Endothelial cell of umbilical vein (primary cell): ENCODE results near the gene MAGEH1.
"Not testable (repeated sequence)": the region's sequence is repeated elsewhere in the genome, so short reads cannot be mapped to it uniquely, and the experiment has no call there.

ENCODE experiments used
- CTCF ChIP-seq, 2 donors: IDR thresholded peaks; 1 replicate in 1 of 2; 2 replicates in 1 of 2; pipeline ENCODE4 v1.5.1; 2011; ENCODE audit warnings: low read length in 2 of 2, mild to moderate bottlenecking in 2 of 2, moderate library complexity in 2 of 2, control low read depth in 1 of 2, inconsistent platforms in 1 of 2, low read depth in 1 of 2; ENCODE audit not compliant: insufficient read depth in 1 of 2; ENCODE audit errors: extremely low read depth in 1 of 2
- EZH2 ChIP-seq: IDR thresholded peaks from 2 replicates; pipeline ENCODE4 v1.6.1; 2012; ENCODE audit warnings: borderline replicate concordance, low read depth, mild to moderate bottlenecking, moderate library complexity, low read length, inconsistent platforms; ENCODE audit not compliant: severe bottlenecking
- JUN ChIP-seq: IDR thresholded peaks from 2 replicates; pipeline ENCODE4 v1.6.1; 2011; ENCODE audit warnings: borderline replicate concordance, low read depth; ENCODE audit not compliant: insufficient read length, insufficient read depth
- MYC ChIP-seq: IDR thresholded peaks from one replicate; pipeline ENCODE4 v1.6.1; 2011; ENCODE audit warnings: mild to moderate bottlenecking, low read depth, low read length
- POLR2A ChIP-seq: IDR thresholded peaks from 2 replicates; pipeline ENCODE4 v1.6.1; 2012; ENCODE audit warnings: low read depth, mild to moderate bottlenecking, control low read depth, low read length

- not testable (repeated sequence) for TF ChIP-seq CTCF (IDR thresholded peaks at IDR 0.05; ENCODE audit: extremely low read depth in 1 of 2, insufficient read depth in 1 of 2, low read depth in 1 of 2, low read length in 2 of 2); EZH2; POLR2A; MYC; JUN
Observed at GRCh38 chrX:55459926-55460325, 8.0 kb downstream of the MAGEH1 start.
